Small intestine (tissue), 4 donors: ENCODE results near the gene TRMT1L. TPM values are rescaled to one million over a fixed set of nuclear protein-coding genes. Genes with fewer than 3 reads are reported as not detected.

Experiments used
- polyA plus RNA-seq, 4 donors: library from polyadenylated mRNA; stranded (reverse) in 3 of 4; unstranded in 1 of 4; fragments of 200-250 nt in 3 of 4; fragments of 120-200 nt in 1 of 4; gene quantifications; one replicate each; pipeline versions ENCODE4 v1.2.1 to v1.2.3, GENCODE V29; 2013
- donor health status: healthy with polysubstance abuse.
- donor health status: Bipolar disorder and iron deficiency.
- donor health status: healthy.

Gene TRMT1L
- polyA plus RNA-seq, 4 donors, result 5.4 to 16.8 (median 10.1) TPM

Other genes starting within 250 kb of the TRMT1L start
- 1 to 10 TPM; 1.1 to 8.4 (median 2.5) TPM for gene NIBAN1, start 182.4 kb downstream of the TRMT1L start, polyA plus RNA-seq
- 10 to 100 TPM in 1 of 4 donors, 1 to 10 TPM in 3; 3.2 to 24.8 (median 4.7) TPM for gene RNF2, start 111.4 kb downstream of the TRMT1L start, polyA plus RNA-seq
- 1 to 10 TPM; 2.4 to 5.6 (median 4.2) TPM for gene SWT1, start 214 bp upstream of the TRMT1L start, polyA plus RNA-seq
- 100 to 1,000 TPM in 1 of 4 donors, 10 to 100 TPM in 3; 39.2 to 199 (median 56.4) TPM for gene IVNS1ABP, start 160.3 kb upstream of the TRMT1L start, polyA plus RNA-seq